Fibroblast of lung (primary cell): ENCODE results near the gene NLRC3. TPM values are rescaled to one million over a fixed set of nuclear protein-coding genes. Genes with fewer than 3 reads are reported as not detected.

Source experiments
- DNase-seq, 2 donors: peaks; one replicate each; pipeline versions ENCODE4 v3.0.0 to v3.0.0-alpha.2; 2010; ENCODE audit warnings: low read depth in 2 of 2
- H2AFZ ChIP-seq: 2 replicates; pipeline ENCODE4 v1.5.1; 2012; ENCODE audit warnings: low read length, control low read depth, inconsistent platforms
- H3K27ac ChIP-seq: 2 replicates; pipeline ENCODE4 v1.5.1; 2011; ENCODE audit warnings: low read length, control low read depth; ENCODE audit not compliant: insufficient read depth
- H3K27me3 ChIP-seq: 2 replicates; pipeline ENCODE4 v1.5.1; 2011; ENCODE audit warnings: mild to moderate bottlenecking, low read length; ENCODE audit not compliant: control insufficient read depth, insufficient read depth
- H3K36me3 ChIP-seq: 2 replicates; pipeline ENCODE4 v1.5.1; 2011; ENCODE audit warnings: low read length; ENCODE audit not compliant: control insufficient read depth, insufficient read depth
- H3K4me1 ChIP-seq: 2 replicates; pipeline ENCODE4 v1.5.1; 2011; ENCODE audit warnings: low read length; ENCODE audit not compliant: control insufficient read depth, insufficient read depth; ENCODE audit errors: extremely low read depth
- H3K4me2 ChIP-seq: 2 replicates; pipeline ENCODE4 v1.5.1; 2011; ENCODE audit warnings: low read length, control low read depth; ENCODE audit not compliant: insufficient read depth; ENCODE audit errors: extremely low read depth
- H3K4me3 ChIP-seq, 4 experiments: fragments of 200-600 bp in 1 of 4; sonication (generic) in 1 of 4; replicated peaks in 1 of 4; 2 replicates each; pipeline ENCODE4 v1.5.1; 2011 to 2016; ENCODE audit warnings: low read length in 4 of 4, low read depth in 3 of 4, mild to moderate bottlenecking in 3 of 4, control low read depth in 2 of 4, inconsistent platforms in 1 of 4, mixed read lengths in 1 of 4; ENCODE audit not compliant: insufficient read depth in 1 of 4; ENCODE audit errors: control extremely low read depth in 1 of 4
- H3K79me2 ChIP-seq: 2 replicates; pipeline ENCODE4 v1.5.1; 2012; ENCODE audit warnings: mild to moderate bottlenecking, low read length, inconsistent platforms; ENCODE audit not compliant: control insufficient read depth, insufficient read depth
- H3K9ac ChIP-seq: 2 replicates; pipeline ENCODE4 v1.5.1; 2011; ENCODE audit warnings: mild to moderate bottlenecking, low read length, control low read depth; ENCODE audit not compliant: insufficient read depth
- H3K9me3 ChIP-seq: 2 replicates; pipeline ENCODE4 v1.5.1; 2012; ENCODE audit warnings: low read depth, low read length; ENCODE audit not compliant: control insufficient read depth, insufficient read depth
- H4K20me1 ChIP-seq: 2 replicates; pipeline ENCODE4 v1.5.1; 2011; ENCODE audit warnings: low read length; ENCODE audit not compliant: control insufficient read depth, insufficient read depth; ENCODE audit errors: extremely low read depth
- CTCF ChIP-seq, 2 donors: IDR thresholded peaks in 1 of 2; conservative IDR thresholded peaks in 1 of 2; 1 replicate in 1 of 2; 2 replicates in 1 of 2; pipeline ENCODE4 v1.5.1; 2011 to 2012; ENCODE audit warnings: low read length in 2 of 2, control low read depth in 1 of 2, inconsistent platforms in 1 of 2, low read depth in 1 of 2, mild to moderate bottlenecking in 1 of 2
- EZH2 ChIP-seq: IDR thresholded peaks from 2 replicates; pipeline ENCODE4 v1.5.1; 2012; ENCODE audit warnings: low read length, control low read depth, mild to moderate bottlenecking; ENCODE audit errors: missing control alignments
- polyA plus RNA-seq, 2 donors: library from polyadenylated mRNA; depleted of rRNA in 1 of 2; stranded (reverse) in 1 of 2; unstranded in 1 of 2; fragments of >200 nt; gene quantifications; 2 replicates each; pipeline ENCODE4 v1.2.1, GENCODE V29; 2011 to 2012; ENCODE audit warnings: missing spikeins in 1 of 2
- total RNA-seq: library from RNA; depleted of rRNA; stranded (reverse); fragments of >200 nt; gene quantifications from 2 replicates; pipeline ENCODE4 v1.2.1, GENCODE V29; 2014

The NLRC3 gene
- total and polyA plus RNA-seq, 2 donors (not counting 1 experiment from before 2014, with no cell fraction given) = 0.17 TPM; not detected in 1

- H3K27ac ChIP-seq = no peak within 1 kb of the TSS
- H4K20me1 ChIP-seq = no peaks in the 10 kb centered on the region
- no peaks in the 10 kb centered on the region for H3K79me2 ChIP-seq
- no peaks in the 10 kb centered on the region for H3K9me3 ChIP-seq
- no peaks in the 10 kb centered on the region for H3K4me1 ChIP-seq
- H3K36me3 ChIP-seq = no peaks in the 10 kb centered on the region
- H3K4me2 ChIP-seq = no peak within 1 kb of the TSS
- no peak within 1 kb of the TSS for H2AFZ ChIP-seq
- DNase-seq = no peak
- H3K4me3 ChIP-seq = no peak within 1 kb of the TSS
- no peak within 1 kb of the TSS for H3K9ac ChIP-seq
- no peaks in the 10 kb centered on the region for H3K27me3 ChIP-seq
- TF ChIP-seq EZH2 = no peak
Measured at GRCh38 chr16:3495176-3495575, 82.0 kb downstream of the NLRC3 start, which contains the start of gene C16orf90. TSS of gene C16orf90 (minus strand) at chr16:3495489. CDS start at chr16:3495421, 68 bp downstream.

DNA sequence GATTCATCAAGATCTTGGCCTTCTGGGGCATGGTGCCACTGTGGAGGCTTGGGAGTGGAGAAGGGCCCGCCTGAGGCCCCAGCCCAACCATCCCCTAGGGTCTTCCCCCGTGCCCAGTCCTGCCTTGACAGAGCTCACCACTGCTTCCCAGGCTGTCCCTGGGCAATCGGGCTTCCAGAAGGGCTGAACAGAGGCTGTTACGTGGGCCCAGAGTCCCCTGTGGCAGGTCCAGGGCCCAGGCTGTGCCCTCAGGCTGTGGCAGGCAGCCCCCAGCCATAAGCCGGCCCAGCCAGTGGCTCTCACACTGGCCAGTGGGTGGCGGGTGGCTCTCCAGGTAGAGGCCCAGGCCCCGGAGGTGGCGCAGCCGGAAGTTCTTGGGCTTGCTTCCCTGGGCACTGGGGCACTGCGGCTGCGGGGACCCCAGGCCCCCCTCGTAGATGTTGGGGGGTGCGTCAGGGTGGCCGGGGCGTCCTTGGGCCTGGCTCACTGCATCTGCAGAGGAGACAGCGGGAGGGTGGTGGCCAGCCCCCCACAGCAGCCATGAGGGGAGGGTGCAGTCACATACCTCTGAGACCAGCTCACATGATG lies 82.7 kb downstream of the NLRC3 start:
- Histone ChIP-seq H3K4me3 (no peak overlapping the region), H3K9ac (no peak overlapping the region), H3K36me3 (no peaks in the 10 kb centered on the region), H4K20me1 (no peaks in the 10 kb centered on the region), H3K4me2 (no peak overlapping the region), H3K27me3 (no peaks in the 10 kb centered on the region), H2AFZ (no peak overlapping the region), H3K9me3 (no peaks in the 10 kb centered on the region), H3K79me2 (no peaks in the 10 kb centered on the region), H3K4me1 (no peaks in the 10 kb centered on the region), H3K27ac (no peak overlapping the region)
- DNase-seq = no peak
- no peak for TF ChIP-seq EZH2
- no peak for TF ChIP-seq CTCF (conservative IDR thresholded peaks at IDR 0.05 in 1 of 2, IDR thresholded peaks at IDR 0.05 in 1 of 2; ENCODE audit: low read depth in 1 of 2, low read length in 2 of 2)

DNA sequence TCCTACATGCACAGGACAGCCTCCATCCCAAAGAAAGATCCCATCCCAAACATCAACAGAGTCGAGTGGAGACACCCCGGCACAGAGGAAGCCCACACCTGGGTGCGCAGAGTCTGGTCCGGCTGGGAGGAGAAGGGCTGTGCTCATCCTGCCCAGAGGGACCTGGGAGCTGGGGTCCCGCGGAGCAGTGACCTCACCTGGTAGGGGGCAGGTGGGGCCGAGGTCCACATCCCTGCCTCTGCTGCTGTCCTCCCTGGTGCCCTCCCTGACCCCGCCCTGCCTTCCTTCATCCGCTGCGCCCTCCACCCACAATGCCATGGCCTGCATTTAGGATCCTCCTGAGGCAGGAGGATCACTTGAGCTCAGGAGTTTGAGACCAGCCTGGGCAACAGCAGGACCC lies 84.8 kb downstream of the NLRC3 start:
- H3K4me1 ChIP-seq = no peaks in the 10 kb centered on the region
- no peaks in the 10 kb centered on the region for H4K20me1 ChIP-seq
- DNase-seq = no peak
- H3K9me3 ChIP-seq = no peaks in the 10 kb centered on the region
- H2AFZ ChIP-seq = no peak overlapping the region
- H3K4me2 ChIP-seq = no peak overlapping the region
- H3K4me3 ChIP-seq = no peak overlapping the region
- H3K9ac ChIP-seq = no peak overlapping the region
- no peaks in the 10 kb centered on the region for H3K79me2 ChIP-seq
- TF ChIP-seq EZH2 (no peak), CTCF (conservative IDR thresholded peaks at IDR 0.05 in 1 of 2, IDR thresholded peaks at IDR 0.05 in 1 of 2; ENCODE audit: low read depth in 1 of 2, low read length in 2 of 2) (no peak)
- no peaks in the 10 kb centered on the region for H3K27me3 ChIP-seq
- no peak overlapping the region for H3K27ac ChIP-seq
- peaks cover 1% of the 10 kb centered on the region for H3K36me3 ChIP-seq
